HG03442 (cell line): Measurements from ENCODE around the gene HNRNPL.
A peak's percentile ranks its signal among the peaks of the same experiment; 100 is the strongest.
"Not testable (repeated sequence)": the region's sequence is repeated elsewhere in the genome, so short reads cannot be mapped to it uniquely, and the experiment has no call there.

Source experiments
- ATAC-seq: cut with Tn5 transposase; IDR thresholded peaks from one replicate; pipeline ENCODE4 v1.9.1; 2021; ENCODE audit warnings: mild to moderate bottlenecking, moderate library complexity; ENCODE audit not compliant: unreplicated experiment

The HNRNPL gene

GRCh38 chr19:38869836-38870607 is 20.2 kb upstream of the HNRNPL start:
- peak; percentile 56 for ATAC-seq

GRCh38 chr19:38869160-38869835 is 19.5 kb upstream of the HNRNPL start:
- peak; percentile 16 for ATAC-seq

GRCh38 chr19:38868551-38868950 is 18.8 kb upstream of the HNRNPL start:
- no peak for ATAC-seq

- no peak for ATAC-seq
Measured at GRCh38 chr19:38867171-38867780, 17.5 kb upstream of the HNRNPL start.

GRCh38 chr19:38862321-38863059 is 12.7 kb upstream of the HNRNPL start:
- no peak for ATAC-seq

GRCh38 chr19:38861368-38861767 is 11.6 kb upstream of the HNRNPL start:
- ATAC-seq, result no peak

- ATAC-seq, result not testable (repeated sequence)
Measured at GRCh38 chr19:38859631-38860204, 9.9 kb upstream of the HNRNPL start.

- no peak for ATAC-seq
Measured at GRCh38 chr19:38856813-38857212, 7.0 kb upstream of the HNRNPL start.

- not testable (repeated sequence) for ATAC-seq
Measured at GRCh38 chr19:38855751-38856150, 6.0 kb upstream of the HNRNPL start.

GRCh38 chr19:38854961-38855360 is 5.2 kb upstream of the HNRNPL start:
- not testable (repeated sequence) for ATAC-seq

- ATAC-seq, result no peak
Measured at GRCh38 chr19:38853214-38853613, 3.4 kb upstream of the HNRNPL start.

GRCh38 chr19:38852231-38853044 is 2.7 kb upstream of the HNRNPL start:
- ATAC-seq, result no peak

- ATAC-seq, result no peak
Measured at GRCh38 chr19:38851622-38852230, 1.9 kb upstream of the HNRNPL start.

- no peak for ATAC-seq
Measured at GRCh38 chr19:38850976-38851621, 1.3 kb upstream of the HNRNPL start.

GRCh38 chr19:38850436-38850975 is 720 bp upstream of the HNRNPL start:
- peak; percentile 68 for ATAC-seq

GRCh38 chr19:38849147-38849859 is 483 bp downstream of the HNRNPL start:
- ATAC-seq, result peak; percentile 14

- no peak for ATAC-seq
Measured at GRCh38 chr19:38848299-38849146, 1.3 kb downstream of the HNRNPL start.
